Right atrium auricular region (tissue), 2 donors: ENCODE data around the gene TNFAIP3. TPM values are rescaled to one million over a fixed set of nuclear protein-coding genes. Genes with fewer than 3 reads are reported as not detected.
"Not testable (repeated sequence)": the region's sequence is repeated elsewhere in the genome, so short reads cannot be mapped to it uniquely, and the experiment has no call there.

ENCODE experiments used
- DNase-seq: peaks from one replicate; pipeline ENCODE4 v3.0.0-alpha.2; 2019; ENCODE audit warnings: low spot score
- H3K27ac ChIP-seq, 2 donors: fragments of 200-600 bp; sonication (generic); 1 replicate in 1 of 2; 2 replicates in 1 of 2; pipeline ENCODE4 v1.5.1; 2016 to 2019
- H3K27me3 ChIP-seq, 2 donors: fragments of 200-600 bp; sonication (generic); one replicate each; pipeline versions ENCODE4 v1.5.1 to v1.6.0; 2017 to 2019
- H3K36me3 ChIP-seq: fragments of 200-600 bp; sonication (generic); one replicate; pipeline ENCODE4 v1.5.1; 2016
- H3K4me1 ChIP-seq, 2 donors: fragments of 200-600 bp; sonication (generic); one replicate each; pipeline versions ENCODE4 v1.5.1 to v1.6.0; 2017 to 2019
- H3K4me3 ChIP-seq, 2 donors: fragments of 200-600 bp; sonication (generic); 1 replicate in 1 of 2; 2 replicates in 1 of 2; pipeline ENCODE4 v1.5.1; 2017 to 2019; ENCODE audit warnings: mild to moderate bottlenecking in 1 of 2, moderate library complexity in 1 of 2
- H3K9me3 ChIP-seq, 2 donors: fragments of 200-600 bp; sonication (generic); one replicate each; pipeline ENCODE4 v1.5.1; 2019
- CTCF ChIP-seq, 2 donors: fragments of 200-600 bp; sonication (generic); IDR thresholded peaks; one replicate each; pipeline ENCODE4 v1.5.1; 2019; ENCODE audit warnings: antibody characterized with exemption in 2 of 2
- total RNA-seq, 2 donors: library from RNA; depleted of rRNA; stranded (reverse); fragments of >200 nt; gene quantifications; one replicate each; pipeline ENCODE4 v1.1.0, GENCODE V29; 2016

TNFAIP3 gene
- total RNA-seq, 2 donors from 2014 or later, result 8.5 to 14.5 TPM

- peaks cover 46% of the 10 kb centered on the region for H3K36me3 ChIP-seq
- peaks cover 0 to 25% of the 10 kb centered on the region in 2 donors for H3K4me1 ChIP-seq
- peak overlapping the region in 1 of 2 donors; percentile 40 for H3K27ac ChIP-seq
- no peaks in the 10 kb centered on the region for H3K27me3 ChIP-seq
- no peak for TF ChIP-seq CTCF (IDR thresholded peaks at IDR 0.05)
- DNase-seq, result no peak
- H3K9me3 ChIP-seq, result no peaks in the 10 kb centered on the region
- no peak overlapping the region for H3K4me3 ChIP-seq
These were observed 15.3 kb downstream of the TNFAIP3 start for GRCh38 chr6:137882225-137882961.

- no peaks in the 10 kb centered on the region for H3K27me3 ChIP-seq
- DNase-seq, result no peak
- no peak overlapping the region for H3K4me3 ChIP-seq
- no peaks in the 10 kb centered on the region for H3K9me3 ChIP-seq
- peak overlapping the region in 1 of 2 donors; percentile 40 for H3K27ac ChIP-seq
- H3K36me3 ChIP-seq, result peaks cover 36% of the 10 kb centered on the region
- H3K4me1 ChIP-seq, result peaks cover 0 to 23% of the 10 kb centered on the region in 2 donors
- no peak for TF ChIP-seq CTCF (IDR thresholded peaks at IDR 0.05)
These were observed 16.5 kb downstream of the TNFAIP3 start for GRCh38 chr6:137883400-137884148.

GRCh38 chr6:137884149-137884909 lies 17.3 kb downstream of the TNFAIP3 start:
- peaks cover 29% of the 10 kb centered on the region for H3K36me3 ChIP-seq
- H3K27me3 ChIP-seq, result no peaks in the 10 kb centered on the region
- peaks cover 0 to 16% of the 10 kb centered on the region in 2 donors for H3K4me1 ChIP-seq
- H3K4me3 ChIP-seq, result no peak overlapping the region
- H3K27ac ChIP-seq, result no peak overlapping the region
- TF ChIP-seq CTCF (IDR thresholded peaks at IDR 0.05), result no peak
- no peaks in the 10 kb centered on the region for H3K9me3 ChIP-seq
- DNase-seq, result no peak

- H3K4me3 ChIP-seq, H3K27ac ChIP-seq, H3K27me3 ChIP-seq, H3K9me3 ChIP-seq, DNase-seq: not testable (repeated sequence)
- H3K36me3 ChIP-seq, result peaks cover 24% of the 10 kb centered on the region
- H3K4me1 ChIP-seq, result peaks cover 0 to 13% of the 10 kb centered on the region in 2 donors
These were observed 17.8 kb downstream of the TNFAIP3 start for GRCh38 chr6:137884910-137885229.

GRCh38 chr6:137886226-137886625 lies 19.2 kb downstream of the TNFAIP3 start:
- H3K4me1 ChIP-seq, H3K27me3 ChIP-seq, DNase-seq, H3K4me3 ChIP-seq, H3K27ac ChIP-seq, H3K9me3 ChIP-seq: not testable (repeated sequence)
- H3K36me3 ChIP-seq, result peaks cover 11% of the 10 kb centered on the region

- Histone ChIP-seq H3K27me3 (no peaks in the 10 kb centered on the region), H3K4me1 (peaks cover 0 to 5% of the 10 kb centered on the region in 2 donors), H3K36me3 (no peaks in the 10 kb centered on the region), H3K27ac (no peak overlapping the region), H3K4me3 (no peak overlapping the region), H3K9me3 (no peaks in the 10 kb centered on the region)
- TF ChIP-seq CTCF (IDR thresholded peaks at IDR 0.05), result no peak
- no peak for DNase-seq
These were observed 24.0 kb downstream of the TNFAIP3 start for GRCh38 chr6:137890983-137891537.
